ENCODE measurements around the gene DRG2. TPM values are rescaled to one million over a fixed set of nuclear protein-coding genes. Genes with fewer than 3 reads are reported as not detected.

Gene DRG2
- total and polyA plus RNA-seq, 2 of the 8 experiments (the other 6 are each of a cell fraction or from before 2014, with no cell fraction given): 44.6 to 47.8 TPM

DNA sequence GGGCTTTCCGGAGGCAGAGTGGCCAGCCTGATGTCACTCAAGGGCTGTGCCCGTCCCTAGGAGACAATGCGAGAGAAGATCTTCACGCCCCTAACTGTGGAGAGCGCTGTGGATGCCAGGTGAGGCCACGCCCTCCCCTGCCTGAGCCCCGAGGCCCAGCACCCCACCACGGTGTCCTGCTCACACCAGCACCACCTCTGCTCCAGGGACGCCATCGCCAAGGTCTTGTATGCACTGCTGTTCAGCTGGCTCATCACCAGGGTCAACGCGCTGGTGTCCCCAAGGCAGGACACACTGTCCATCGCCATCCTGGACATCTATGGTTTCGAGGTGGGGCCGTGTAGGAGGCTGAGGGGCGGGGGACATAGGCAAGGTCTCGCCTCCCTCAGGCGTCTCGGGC lies 48.6 kb downstream of the DRG2 start:
- Histone ChIP-seq H2BK120ac (replicated peaks; ENCODE audit: low read depth, low read length) (no peak overlapping the region), H3K27ac (ENCODE audit: low read depth, low read length) (no peak overlapping the region), H3K9ac (replicated peaks in 1 of 4; ENCODE audit: extremely low read depth in 1 of 4, low read depth in 3 of 4, low read length in 3 of 4) (no peak overlapping the region), H3K9me3 (ENCODE audit: insufficient read depth in 2 of 2, low read depth in 1 of 2, low read length in 1 of 2) (no peaks in the 10 kb centered on the region), H3K23me2 (ENCODE audit: low read depth, low read length) (no peaks in the 10 kb centered on the region), H4K91ac (replicated peaks; ENCODE audit: insufficient read length, low read length) (no peak overlapping the region), H2AFZ (ENCODE audit: low read length) (no peak overlapping the region), H3K4me2 (ENCODE audit: insufficient read depth in 1 of 2, low read depth in 2 of 2, low read length in 2 of 2) (no peak overlapping the region), H3K79me2 (ENCODE audit: control insufficient read depth in 1 of 2, insufficient read depth in 2 of 2, low read length in 2 of 2) (no peaks in the 10 kb centered on the region), H3K4me1 (replicated peaks in 1 of 4; ENCODE audit: control insufficient read depth in 3 of 4, insufficient read depth in 4 of 4, low read length in 3 of 4) (peaks cover 0 to 6% (median 0%) of the 10 kb centered on the region in 4 experiments; a peak in 2 of 7 replicates), H2BK15ac (ENCODE audit: low read length) (peak overlapping the region; percentile 61; the same call in 1 of the 2 replicates), H2BK12ac (ENCODE audit: low read depth, low read length) (no peak overlapping the region; the same call in 1 of the 2 replicates), H4K8ac (ENCODE audit: extremely low read depth, insufficient read depth, low read length) (peak overlapping the region; percentile 22; the same call in 1 of the 2 replicates), H2BK5ac (ENCODE audit: low read depth, low read length) (peak overlapping the region; percentile 52; the same call in 1 of the 2 replicates), H3K4me3 (ENCODE audit: extremely low read depth in 1 of 4, insufficient read depth in 2 of 4, low read depth in 3 of 4, low read length in 4 of 4) (no peak overlapping the region), H3K14ac (ENCODE audit: insufficient read length) (no peak overlapping the region), H2BK20ac (ENCODE audit: low read length) (no peak overlapping the region), H3K4ac (replicated peaks; ENCODE audit: insufficient read length, low read depth, low read length) (no peak overlapping the region), H3K56ac (replicated peaks; ENCODE audit: insufficient read length, low read depth, low read length) (no peak overlapping the region), H3K18ac (ENCODE audit: extremely low read depth, low read length) (no peak overlapping the region), H3K36me3 (ENCODE audit: control insufficient read depth in 2 of 4, insufficient read depth in 4 of 4, low read length in 3 of 4) (no peaks in the 10 kb centered on the region), H3K79me1 (ENCODE audit: low read depth, low read length) (no peaks in the 10 kb centered on the region), H3K23ac (ENCODE audit: insufficient read length) (no peak overlapping the region), H2AK5ac (ENCODE audit: low read depth, low read length) (peak overlapping the region; percentile 8; the same call in 1 of the 2 replicates), H4K5ac (ENCODE audit: insufficient read length, low read depth, low read length) (no peak overlapping the region), H3K27me3 (replicated peaks in 1 of 4; ENCODE audit: control insufficient read depth in 3 of 4, extremely low read depth in 1 of 4, insufficient read depth in 3 of 4, low read length in 3 of 4) (no peaks in the 10 kb centered on the region; a peak in 1 of 7 replicates), H4K20me1 (replicated peaks in 1 of 2; ENCODE audit: control insufficient read depth in 1 of 2, insufficient read depth in 2 of 2, low read length in 2 of 2) (peaks cover 0 to 2% of the 10 kb centered on the region in 2 experiments)
- FAIRE-seq (no peak), DNase-seq (ENCODE audit: low read depth in 1 of 2, low spot score in 2 of 2) (no peak)
- ChIA-PET POLR2A (ENCODE audit: partially characterized antibody) (interaction anchor here (0.8 to 1.1 kb wide), 2 partner anchors 26 to 47 kb away, joined by 3 read pairs; partner anchors contain the start of gene ALKBH5), CTCF (ENCODE audit: partially characterized antibody) (interaction anchor here (0.6 kb wide), 1 partner anchor 69 kb away, joined by 3 read pairs; no protein-coding TSS in a partner anchor)
- WGBS, 2 experiments (ENCODE audit: extremely low coverage in 1 of 2, insufficient coverage in 1 of 2, insufficient read length in 1 of 2, insufficient replicate concordance in 2 of 2, low coverage in 1 of 2, low lambda C conversion rate in 2 of 2, missing lambda C conversion rate in 1 of 2): 88% methylated on average over 19 of the region's 19 CpGs; no CpG with 5 or more reads in 1 of the 2 experiments
- TF ChIP-seq POU5F1 (IDR thresholded peaks at IDR 0.05; ENCODE audit: low read depth, low read length) (no peak), JUND (IDR thresholded peaks at IDR 0.05; ENCODE audit: low read length) (no peak), FOSL1 (IDR thresholded peaks at IDR 0.05; ENCODE audit: insufficient read depth, low read depth, low read length) (no peak), NANOG (IDR thresholded peaks at IDR 0.05; ENCODE audit: insufficient read depth, low read depth, low read length, poor library complexity, severe bottlenecking) (no peak), JUN (IDR thresholded peaks at IDR 0.05; ENCODE audit: low read depth, low read length) (no peak), BRCA1 (IDR thresholded peaks at IDR 0.05; ENCODE audit: low read depth, low read length) (no peak), POLR2AphosphoS5 (IDR thresholded peaks at IDR 0.05; ENCODE audit: low read depth, low read length) (no peak), NRF1 (IDR thresholded peaks at IDR 0.05; ENCODE audit: low read depth, low read length) (no peak), POLR2A (IDR thresholded peaks at IDR 0.05; ENCODE audit: control extremely low read depth in 1 of 2, low read depth in 2 of 2, low read length in 2 of 2) (no peak), CBX8 (IDR thresholded peaks at IDR 0.05; ENCODE audit: borderline replicate concordance, low read depth, low read length) (no peak), SRF (IDR thresholded peaks at IDR 0.05; ENCODE audit: low read depth, low read length) (no peak), GABPA (IDR thresholded peaks at IDR 0.05; ENCODE audit: borderline replicate concordance, insufficient read depth, low read length) (no peak), CHD2 (IDR thresholded peaks at IDR 0.05; ENCODE audit: low read length) (no peak), BCL11A (IDR thresholded peaks at IDR 0.05; ENCODE audit: low read depth in 2 of 2, low read length in 2 of 2) (no peak), YY1 (IDR thresholded peaks at IDR 0.05; ENCODE audit: low read depth, low read length) (no peak)
